Caco-2 (cell line): Measurements from ENCODE around the gene NMT2. TPM values are rescaled to one million over a fixed set of nuclear protein-coding genes. Genes with fewer than 3 reads are reported as not detected.

Experiments used
- BruUV-seq: library from RNA; stranded (reverse); fragments of 400-500 nt; replicated peaks from 2 replicates; lab custom pipeline; 2021; lab: Mats Ljungman, UMichigan
- CTCF ChIA-PET: fragments of 300-600 bp; sonication (Branson Sonifier 250); formaldehyde crosslinking; loops from one replicate; lab custom pipeline; 2022; ENCODE audit warnings: antibody characterized with exemption; lab: Charles Lee
- POLR2A ChIA-PET: fragments of 300-600 bp; sonication (Branson Sonifier 250); formaldehyde crosslinking; loops from one replicate; lab custom pipeline; 2022; ENCODE audit warnings: antibody characterized with exemption; lab: Charles Lee
- DNase-seq, 2 experiments: peaks; one replicate each; pipeline versions ENCODE4 v3.0.0 to v3.0.0-alpha.2; 2020 to 2022
- H3K27me3 ChIP-seq: replicated peaks from 2 replicates; pipeline ENCODE4 v1.6.0; 2011; ENCODE audit warnings: low read length; ENCODE audit not compliant: control insufficient read depth, insufficient read depth
- H3K36me3 ChIP-seq: 2 replicates; pipeline ENCODE4 v1.5.1; 2011; ENCODE audit warnings: low read length; ENCODE audit not compliant: control insufficient read depth, insufficient read depth
- H3K4me1 ChIP-seq: fragments of 250-450 bp; sonication (Bioruptor Pico); 2 replicates; pipeline ENCODE4 v1.5.1; 2020; ENCODE audit warnings: mild to moderate bottlenecking
- H3K4me3 ChIP-seq: 2 replicates; pipeline ENCODE4 v1.5.1; 2011; ENCODE audit warnings: low read depth, mild to moderate bottlenecking, control low read depth, low read length
- H3K9me3 ChIP-seq: fragments of 250-450 bp; sonication (Bioruptor Pico); 2 replicates; pipeline ENCODE4 v1.5.1; 2020; ENCODE audit warnings: mild to moderate bottlenecking, moderate library complexity
- H3K27ac Mint-ChIP-seq: one replicate; pipeline ENCODE4 v1.8.0; 2022; ENCODE audit warnings: mixed read lengths; ENCODE audit not compliant: unreplicated experiment
- H3K27me3 Mint-ChIP-seq: one replicate; pipeline ENCODE4 v1.8.0; 2022; ENCODE audit warnings: mixed read lengths; ENCODE audit not compliant: insufficient read depth, unreplicated experiment
- H3K36me3 Mint-ChIP-seq: one replicate; pipeline ENCODE4 v1.8.0; 2022; ENCODE audit warnings: mild to moderate bottlenecking, mixed read lengths; ENCODE audit not compliant: insufficient read depth, unreplicated experiment
- H3K4me1 Mint-ChIP-seq: one replicate; pipeline ENCODE4 v1.8.0; 2022; ENCODE audit warnings: low read depth, mixed read lengths; ENCODE audit not compliant: unreplicated experiment
- H3K4me3 Mint-ChIP-seq: one replicate; pipeline ENCODE4 v1.8.0; 2022; ENCODE audit warnings: mild to moderate bottlenecking, moderate library complexity, mixed read lengths; ENCODE audit not compliant: unreplicated experiment
- H3K9me3 Mint-ChIP-seq: one replicate; pipeline ENCODE4 v1.8.0; 2022; ENCODE audit warnings: mixed read lengths; ENCODE audit not compliant: unreplicated experiment
- intact Hi-C: fragments of 100-400 bp; cut with micrococcal nuclease; formaldehyde crosslinking; loops from one replicate; pipeline ENCODE4 v1.10.0; 2022; ENCODE audit not compliant: unreplicated experiment
- total RNA-seq: library from RNA; stranded (reverse); gene quantifications from 2 replicates; pipeline ENCODE4 v1.2.3, GENCODE V29; 2022
- TF ChIP-seq, protein P1 (sequence below), 2 experiments: fragments of 200-600 bp in 1 of 2; IDR thresholded peaks; 1 replicate in 1 of 2; 2 replicates in 1 of 2; pipeline versions ENCODE4 v1.5.1 to v1.8.0; 2011 to 2022; ENCODE audit warnings: antibody characterized with exemption in 1 of 2, control low read depth in 1 of 2, inconsistent platforms in 1 of 2, low read depth in 1 of 2, low read length in 1 of 2, mild to moderate bottlenecking in 1 of 2, moderate library complexity in 1 of 2; ENCODE audit not compliant: insufficient read depth in 1 of 2, severe bottlenecking in 1 of 2, unreplicated experiment in 1 of 2

Gene NMT2
- total RNA-seq, 1 experiment from 2014 or later, result 28.1 TPM

DNA sequence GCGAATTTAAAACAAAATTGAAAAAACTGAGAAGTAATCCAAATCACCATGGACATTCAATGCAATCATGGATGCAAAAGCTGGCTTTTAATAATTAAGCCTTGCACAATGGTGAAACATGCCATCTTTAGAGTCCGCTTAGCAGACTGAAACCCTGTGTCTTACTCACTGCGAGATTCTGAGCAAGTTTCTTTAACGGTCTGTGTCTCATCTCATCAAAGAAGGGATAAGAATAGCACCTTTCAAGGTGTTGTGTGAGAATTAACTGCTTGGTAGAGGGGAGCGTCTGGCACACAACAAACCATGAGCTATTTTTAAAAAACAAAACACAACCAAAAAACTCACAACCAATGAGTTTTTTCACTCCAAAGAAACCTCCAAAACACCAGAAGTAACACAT lies 101.3 kb downstream of the NMT2 start:
- ChIA-PET CTCF (no interaction called here), POLR2A (interaction anchor here (0.6 to 0.7 kb wide), 2 partner anchors 12 to 795 kb away, joined by 3 to 6 read pairs; no protein-coding TSS in a partner anchor)
- Histone ChIP-seq H3K4me1 (no peaks in the 10 kb centered on the region), H3K9me3 (peaks cover 19% of the 10 kb centered on the region), H3K27me3 (no peaks in the 10 kb centered on the region), H3K36me3 (no peaks in the 10 kb centered on the region), H3K4me3 (no peak overlapping the region)
- no TSS peak for BruUV-seq
- TF ChIP-seq, protein P1, sequence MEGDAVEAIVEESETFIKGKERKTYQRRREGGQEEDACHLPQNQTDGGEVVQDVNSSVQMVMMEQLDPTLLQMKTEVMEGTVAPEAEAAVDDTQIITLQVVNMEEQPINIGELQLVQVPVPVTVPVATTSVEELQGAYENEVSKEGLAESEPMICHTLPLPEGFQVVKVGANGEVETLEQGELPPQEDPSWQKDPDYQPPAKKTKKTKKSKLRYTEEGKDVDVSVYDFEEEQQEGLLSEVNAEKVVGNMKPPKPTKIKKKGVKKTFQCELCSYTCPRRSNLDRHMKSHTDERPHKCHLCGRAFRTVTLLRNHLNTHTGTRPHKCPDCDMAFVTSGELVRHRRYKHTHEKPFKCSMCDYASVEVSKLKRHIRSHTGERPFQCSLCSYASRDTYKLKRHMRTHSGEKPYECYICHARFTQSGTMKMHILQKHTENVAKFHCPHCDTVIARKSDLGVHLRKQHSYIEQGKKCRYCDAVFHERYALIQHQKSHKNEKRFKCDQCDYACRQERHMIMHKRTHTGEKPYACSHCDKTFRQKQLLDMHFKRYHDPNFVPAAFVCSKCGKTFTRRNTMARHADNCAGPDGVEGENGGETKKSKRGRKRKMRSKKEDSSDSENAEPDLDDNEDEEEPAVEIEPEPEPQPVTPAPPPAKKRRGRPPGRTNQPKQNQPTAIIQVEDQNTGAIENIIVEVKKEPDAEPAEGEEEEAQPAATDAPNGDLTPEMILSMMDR (IDR thresholded peaks at IDR 0.05; ENCODE audit: insufficient read depth in 1 of 2, low read depth in 1 of 2, low read length in 1 of 2, severe bottlenecking in 1 of 2, unreplicated experiment in 1 of 2), result no peak
- DNase-seq, result no peak
- Mint-ChIP-seq H3K9me3 (peaks cover 10% of the 10 kb centered on the region), H3K4me1 (no peaks in the 10 kb centered on the region), H3K4me3 (no peak overlapping the region), H3K27me3 (no peaks in the 10 kb centered on the region), H3K36me3 (no peaks in the 10 kb centered on the region), H3K27ac (no peak overlapping the region)
- intact Hi-C loops, result no loop called here

DNA sequence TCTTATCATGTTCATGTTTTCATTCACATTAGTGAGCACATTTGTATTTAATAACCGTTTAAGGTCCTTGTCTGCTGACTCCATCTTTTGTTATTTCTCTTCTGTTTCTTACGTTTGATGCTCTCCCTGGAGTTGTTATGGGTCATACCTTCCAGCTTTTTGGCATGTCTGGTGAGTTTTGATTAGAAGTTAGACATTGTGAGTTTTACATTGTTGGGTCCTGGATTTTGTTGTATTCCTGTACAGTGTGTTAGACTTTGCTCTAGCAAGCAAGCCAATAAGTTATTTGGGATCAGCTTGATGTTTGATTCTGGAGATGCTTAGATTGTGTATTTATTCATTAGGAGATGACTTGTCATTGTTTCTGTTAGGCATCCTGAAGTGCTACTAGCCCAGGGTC lies 107.9 kb downstream of the NMT2 start:
- CTCF ChIA-PET, result no interaction called here
- DNase-seq, result no peak
- Mint-ChIP-seq H3K27ac (no peak overlapping the region), H3K9me3 (peaks cover 17% of the 10 kb centered on the region), H3K4me3 (no peak overlapping the region), H3K36me3 (no peaks in the 10 kb centered on the region), H3K4me1 (no peaks in the 10 kb centered on the region), H3K27me3 (peaks cover 2% of the 10 kb centered on the region)
- Histone ChIP-seq H3K9me3 (peaks cover 14% of the 10 kb centered on the region; the same call in 1 of the 2 replicates), H3K4me3 (no peak overlapping the region), H3K27me3 (no peaks in the 10 kb centered on the region), H3K4me1 (no peaks in the 10 kb centered on the region), H3K36me3 (no peaks in the 10 kb centered on the region)
- intact Hi-C loops, result no loop called here
- BruUV-seq, result no TSS peak
- POLR2A ChIA-PET, result no interaction called here
- TF ChIP-seq, protein P1 (IDR thresholded peaks at IDR 0.05; ENCODE audit: insufficient read depth in 1 of 2, low read depth in 1 of 2, low read length in 1 of 2, severe bottlenecking in 1 of 2, unreplicated experiment in 1 of 2), result no peak

DNA sequence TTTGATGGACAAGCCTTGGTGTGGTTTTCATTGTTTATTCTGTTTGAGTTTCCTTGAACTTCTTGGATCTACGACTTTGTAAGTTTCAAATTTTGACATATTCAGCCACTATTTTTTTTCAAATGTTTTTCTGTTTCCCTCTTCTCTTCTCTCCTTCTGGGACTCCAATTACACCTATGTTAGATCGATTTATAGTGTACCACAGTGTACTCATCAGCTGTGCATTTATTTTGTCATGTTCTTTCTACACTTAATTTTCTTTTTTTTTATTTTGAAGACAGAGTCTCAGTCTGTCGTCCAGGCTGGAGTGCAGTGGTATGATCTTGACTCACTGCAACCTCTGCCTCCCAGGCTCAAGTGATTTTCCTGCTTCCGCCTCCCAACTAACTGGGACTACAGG lies 108.6 kb downstream of the NMT2 start:
- peaks cover 2% of the 10 kb centered on the region for H3K27me3 Mint-ChIP-seq

More for the DNA sequence above, 108.6 kb downstream of the NMT2 start:
- no peak overlapping the region for H3K4me3 ChIP-seq
- TF ChIP-seq, protein P1 (IDR thresholded peaks at IDR 0.05; ENCODE audit: insufficient read depth in 1 of 2, low read depth in 1 of 2, low read length in 1 of 2, severe bottlenecking in 1 of 2, unreplicated experiment in 1 of 2), result no peak
- CTCF ChIA-PET, result no interaction called here
- H3K27me3 ChIP-seq, result no peaks in the 10 kb centered on the region
- intact Hi-C loops, result no loop called here
- DNase-seq, result no peak
- no TSS peak for BruUV-seq
- H3K4me1 ChIP-seq, result no peaks in the 10 kb centered on the region
- Mint-ChIP-seq H3K36me3 (no peaks in the 10 kb centered on the region), H3K4me3 (no peak overlapping the region), H3K27ac (no peak overlapping the region), H3K9me3 (peaks cover 17% of the 10 kb centered on the region), H3K4me1 (no peaks in the 10 kb centered on the region)
- POLR2A ChIA-PET, result no interaction called here
- peaks cover 14% of the 10 kb centered on the region; the same call in 1 of the 2 replicates for H3K9me3 ChIP-seq
- H3K36me3 ChIP-seq, result no peaks in the 10 kb centered on the region
